Vagina (tissue), 2 donors: ENCODE data around the gene NFYC.

Experiments
- POLR2A ChIP-seq, 2 donors: fragments of 450-650 bp; IDR thresholded peaks; one replicate each; pipeline ENCODE4 v1.6.1; 2017; ENCODE audit warnings: antibody characterized with exemption in 2 of 2, mild to moderate bottlenecking in 2 of 2, moderate library complexity in 2 of 2
- POLR2AphosphoS5 ChIP-seq, 2 donors: sonication (generic); formaldehyde crosslinking; IDR thresholded peaks; one replicate each; pipeline ENCODE4 v1.9.0; 2017; ENCODE audit warnings: antibody characterized with exemption in 2 of 2, mild to moderate bottlenecking in 2 of 2, low read depth in 1 of 2; ENCODE audit not compliant: insufficient read depth in 1 of 2
- TF ChIP-seq, protein P1 (sequence below), 3 experiments: fragments of 450-650 bp in 2 of 3; fragments of 200-600 bp in 1 of 3; sonication (generic) in 1 of 3; IDR thresholded peaks; one replicate each; pipeline ENCODE4 v1.5.1; 2017 to 2019; ENCODE audit warnings: antibody characterized with exemption in 3 of 3, mild to moderate bottlenecking in 2 of 3, moderate library complexity in 2 of 3

DNA sequence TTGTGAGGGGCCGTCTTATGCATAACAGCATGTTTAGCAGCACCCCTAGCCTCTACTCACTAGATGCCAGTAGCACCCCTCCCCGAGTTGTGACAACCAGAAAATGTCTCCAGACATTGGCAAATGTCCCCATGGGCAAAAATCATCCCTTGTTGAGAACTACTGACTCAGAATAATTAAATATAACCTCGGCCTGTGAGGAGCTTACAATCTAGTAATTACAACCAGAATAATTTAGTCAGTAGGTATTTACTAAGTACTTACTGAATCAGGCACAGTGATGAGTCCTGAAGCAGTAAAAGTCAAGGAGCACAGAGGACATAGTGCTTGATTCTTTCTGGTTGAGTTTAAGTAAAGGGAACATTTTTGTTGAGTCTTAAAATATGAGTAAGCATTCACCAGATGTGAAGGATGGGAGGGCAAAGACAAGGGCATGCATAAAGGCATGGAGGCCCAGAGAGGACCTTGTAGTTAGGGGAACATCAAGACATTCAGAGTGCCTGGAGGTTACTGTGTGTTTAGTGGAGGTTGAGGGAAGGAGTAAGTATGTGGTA, 48.0 kb downstream of the NFYC start:
- no peak for TF ChIP-seq POLR2A (IDR thresholded peaks at IDR 0.05)
- TF ChIP-seq, protein P1, sequence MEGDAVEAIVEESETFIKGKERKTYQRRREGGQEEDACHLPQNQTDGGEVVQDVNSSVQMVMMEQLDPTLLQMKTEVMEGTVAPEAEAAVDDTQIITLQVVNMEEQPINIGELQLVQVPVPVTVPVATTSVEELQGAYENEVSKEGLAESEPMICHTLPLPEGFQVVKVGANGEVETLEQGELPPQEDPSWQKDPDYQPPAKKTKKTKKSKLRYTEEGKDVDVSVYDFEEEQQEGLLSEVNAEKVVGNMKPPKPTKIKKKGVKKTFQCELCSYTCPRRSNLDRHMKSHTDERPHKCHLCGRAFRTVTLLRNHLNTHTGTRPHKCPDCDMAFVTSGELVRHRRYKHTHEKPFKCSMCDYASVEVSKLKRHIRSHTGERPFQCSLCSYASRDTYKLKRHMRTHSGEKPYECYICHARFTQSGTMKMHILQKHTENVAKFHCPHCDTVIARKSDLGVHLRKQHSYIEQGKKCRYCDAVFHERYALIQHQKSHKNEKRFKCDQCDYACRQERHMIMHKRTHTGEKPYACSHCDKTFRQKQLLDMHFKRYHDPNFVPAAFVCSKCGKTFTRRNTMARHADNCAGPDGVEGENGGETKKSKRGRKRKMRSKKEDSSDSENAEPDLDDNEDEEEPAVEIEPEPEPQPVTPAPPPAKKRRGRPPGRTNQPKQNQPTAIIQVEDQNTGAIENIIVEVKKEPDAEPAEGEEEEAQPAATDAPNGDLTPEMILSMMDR (IDR thresholded peaks at IDR 0.05) = no peak
- no peak for TF ChIP-seq POLR2AphosphoS5 (IDR thresholded peaks at IDR 0.05; ENCODE audit: insufficient read depth in 1 of 2, low read depth in 1 of 2)
